ENCODE results near the gene WNT5A.

WNT5A gene

GRCh38 chr3:55446850-55447249 lies 40.3 kb downstream of the WNT5A start:
- DNase-seq (ENCODE audit: low spot score), result no peak

DNA sequence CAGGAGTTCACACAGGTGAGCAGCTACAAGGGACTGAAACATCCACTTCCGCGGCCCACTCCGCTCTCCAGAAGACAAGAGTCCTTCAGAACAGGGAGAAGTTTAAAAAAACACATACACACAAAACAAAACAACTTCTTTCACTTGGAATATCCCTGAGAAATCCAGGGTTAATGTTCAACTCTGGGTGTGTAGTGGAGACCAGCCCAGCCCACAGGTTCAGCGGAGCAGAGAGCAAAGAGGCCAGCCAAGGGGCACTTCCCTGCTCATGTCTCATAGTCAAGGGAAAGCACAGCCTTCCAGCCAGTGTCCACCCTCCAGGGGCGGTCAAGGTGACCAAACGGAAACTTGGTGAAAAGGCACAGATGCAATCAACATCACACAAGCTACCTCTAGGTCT lies 41.6 kb downstream of the WNT5A start:
- DNase-seq (ENCODE audit: low spot score), result peak; percentile 17

DNA sequence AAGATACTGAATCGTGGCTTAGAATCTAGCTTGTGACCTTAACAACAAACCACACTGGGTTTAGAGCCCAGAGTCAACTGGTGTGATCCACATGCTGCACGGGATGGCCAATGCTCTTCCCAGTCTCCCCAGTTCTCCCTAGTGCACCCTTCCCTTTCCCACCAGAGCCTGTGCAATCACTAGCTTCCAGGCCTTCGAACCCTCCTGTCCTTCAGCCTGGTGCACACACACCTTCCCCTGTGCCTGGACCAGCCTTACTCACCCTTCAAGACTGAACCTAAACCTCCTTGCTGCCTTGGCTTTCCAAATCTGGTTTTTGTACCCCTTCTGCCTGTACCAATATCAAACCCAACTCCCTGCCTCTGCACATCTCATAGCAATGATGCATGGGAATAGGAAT lies 43.8 kb downstream of the WNT5A start:
- no peak for DNase-seq (ENCODE audit: low spot score)

DNA sequence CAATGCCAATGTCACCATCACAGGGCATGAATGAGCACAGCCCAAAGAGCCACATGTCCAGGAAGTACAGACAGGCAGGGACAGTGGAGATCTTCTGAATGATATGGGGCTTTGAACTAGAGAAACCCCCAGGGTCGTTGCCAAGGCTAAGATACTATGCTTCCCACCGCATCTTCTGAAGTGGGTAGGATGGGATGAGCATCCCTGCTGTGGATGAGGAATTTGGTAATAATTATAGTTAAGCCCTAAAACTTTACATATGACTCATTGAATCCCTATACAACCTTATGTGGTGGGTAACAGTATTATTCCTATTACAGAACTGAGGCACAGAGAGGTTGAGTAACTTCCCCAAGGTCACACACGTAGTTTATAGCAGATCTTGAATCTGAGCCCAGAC lies 44.2 kb downstream of the WNT5A start:
- no peak for DNase-seq (ENCODE audit: low spot score)

GRCh38 chr3:55441499-55441898 lies 45.6 kb downstream of the WNT5A start:
- DNase-seq (ENCODE audit: low spot score), result no peak

GRCh38 chr3:55440104-55440708 lies 46.9 kb downstream of the WNT5A start:
- no peak for DNase-seq (ENCODE audit: low spot score)

DNA sequence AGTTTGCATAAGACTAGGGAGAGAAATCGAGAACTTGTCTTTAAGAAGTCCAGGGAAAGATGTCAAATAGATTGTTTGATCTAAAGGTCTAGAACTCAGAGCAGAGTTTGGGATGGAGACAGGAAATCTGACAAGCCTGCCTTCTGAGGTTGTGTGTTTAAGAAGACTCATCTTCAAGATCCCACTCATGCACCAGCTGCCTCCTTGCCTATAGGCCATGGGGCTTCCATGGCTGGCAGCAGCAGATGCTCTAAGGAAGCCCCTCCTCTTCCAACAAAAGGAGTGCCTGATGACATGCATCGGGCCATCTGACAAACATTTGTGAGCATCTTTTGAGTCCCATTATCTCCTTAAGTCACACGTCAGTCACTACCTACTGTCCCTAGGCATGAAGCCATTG lies 47.4 kb downstream of the WNT5A start:
- no peak for DNase-seq (ENCODE audit: low spot score)

- DNase-seq (ENCODE audit: low spot score), result no peak
These were observed 50.5 kb downstream of the WNT5A start for GRCh38 chr3:55436644-55437043.

DNA sequence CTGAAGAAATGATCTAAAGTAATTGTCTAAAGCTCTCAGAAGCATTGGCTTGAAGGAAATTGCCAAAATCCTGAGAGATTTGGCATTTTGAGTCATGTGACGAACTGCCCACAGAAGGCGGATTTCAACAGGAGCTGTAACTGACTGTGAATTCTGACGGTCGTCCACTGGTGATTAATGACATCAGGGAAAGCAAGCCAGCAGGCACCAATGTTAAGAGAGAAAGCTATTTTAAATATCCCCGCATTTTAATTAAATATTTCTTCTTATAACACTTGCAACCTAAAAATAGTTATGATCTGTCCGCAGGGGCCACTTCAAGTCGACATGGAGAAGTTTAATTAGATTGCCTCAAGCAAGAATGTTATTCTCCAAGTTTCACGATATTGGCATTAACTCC lies 51.6 kb downstream of the WNT5A start:
- no peak for DNase-seq (ENCODE audit: low spot score)

DNA sequence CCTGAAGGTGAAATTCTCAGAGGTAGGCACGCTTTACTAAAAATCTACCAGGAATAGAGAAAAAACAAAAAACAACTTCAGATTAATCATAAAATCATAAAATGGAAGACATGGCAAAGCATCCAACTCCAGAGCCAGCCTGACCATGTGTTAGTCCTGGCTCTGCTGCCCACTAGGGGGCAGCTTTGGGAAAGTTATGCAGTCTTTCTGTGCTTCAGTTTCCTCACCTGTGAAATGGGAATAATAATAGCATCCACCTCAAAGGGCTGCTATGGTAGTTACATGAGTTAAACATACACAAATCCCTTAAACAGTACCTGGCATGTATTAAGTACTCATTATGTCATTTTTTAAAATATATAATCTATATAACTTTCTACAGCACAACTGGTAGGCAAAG lies 52.3 kb downstream of the WNT5A start:
- DNase-seq (ENCODE audit: low spot score), result no peak

- DNase-seq (ENCODE audit: low spot score), result no peak
These were observed 56.1 kb downstream of the WNT5A start for GRCh38 chr3:55431041-55431440.

- DNase-seq (ENCODE audit: low spot score), result no peak
These were observed 59.4 kb downstream of the WNT5A start for GRCh38 chr3:55427739-55428138.

DNA sequence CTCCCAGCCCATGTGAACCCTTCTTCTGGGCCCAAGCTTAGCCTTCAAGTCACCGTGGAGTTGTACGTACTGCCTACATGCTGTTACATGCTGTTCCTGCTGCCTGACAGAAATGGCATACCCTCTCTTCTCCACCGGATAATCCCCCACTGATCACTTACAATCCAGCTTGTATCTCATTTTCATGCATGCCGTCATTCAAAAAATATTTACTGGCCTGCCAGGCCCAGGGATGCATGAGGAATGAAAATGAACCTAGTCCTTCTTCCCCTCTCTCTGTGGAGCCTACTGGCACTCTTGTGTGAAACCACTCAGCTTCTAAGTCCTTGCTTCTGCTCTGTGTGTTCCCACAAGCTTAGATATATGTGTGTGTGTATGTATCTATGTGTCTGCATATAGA lies 60.6 kb downstream of the WNT5A start:
- DNase-seq (ENCODE audit: low spot score), result no peak

DNA sequence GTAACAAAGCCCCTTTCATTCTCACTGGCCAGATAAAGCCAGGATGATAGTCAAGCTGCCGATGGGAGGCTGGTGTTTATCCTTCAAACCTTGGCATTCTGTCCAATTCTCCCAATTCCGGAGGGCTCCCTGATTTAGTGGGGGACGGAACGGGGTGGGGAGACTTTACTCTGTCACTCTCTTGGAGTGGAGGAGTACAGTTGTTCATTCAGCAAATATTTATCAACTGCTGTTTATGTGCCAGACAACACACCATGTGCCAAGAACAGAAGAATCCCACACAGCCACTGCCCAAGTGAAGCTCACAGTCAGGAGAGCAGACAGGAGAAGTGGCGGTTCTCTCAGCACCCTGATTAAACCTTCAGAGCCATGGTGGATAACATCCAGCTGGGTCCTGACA lies 63.3 kb downstream of the WNT5A start:
- no peak for DNase-seq (ENCODE audit: low spot score)

GRCh38 chr3:55417211-55417610 lies 69.9 kb downstream of the WNT5A start:
- DNase-seq (ENCODE audit: low spot score), result no peak

- no peak for DNase-seq (ENCODE audit: low spot score)
These were observed 70.7 kb downstream of the WNT5A start for GRCh38 chr3:55416331-55416821.

Data from HuH-7 (cell line).